ENCODE results near the gene TUFT1. TPM values are rescaled to one million over a fixed set of nuclear protein-coding genes. Genes with fewer than 3 reads are reported as not detected.

Gene TUFT1
- total and polyA plus RNA-seq, 4 donors = 5.8 to 9.7 (median 6.4) TPM

DNA sequence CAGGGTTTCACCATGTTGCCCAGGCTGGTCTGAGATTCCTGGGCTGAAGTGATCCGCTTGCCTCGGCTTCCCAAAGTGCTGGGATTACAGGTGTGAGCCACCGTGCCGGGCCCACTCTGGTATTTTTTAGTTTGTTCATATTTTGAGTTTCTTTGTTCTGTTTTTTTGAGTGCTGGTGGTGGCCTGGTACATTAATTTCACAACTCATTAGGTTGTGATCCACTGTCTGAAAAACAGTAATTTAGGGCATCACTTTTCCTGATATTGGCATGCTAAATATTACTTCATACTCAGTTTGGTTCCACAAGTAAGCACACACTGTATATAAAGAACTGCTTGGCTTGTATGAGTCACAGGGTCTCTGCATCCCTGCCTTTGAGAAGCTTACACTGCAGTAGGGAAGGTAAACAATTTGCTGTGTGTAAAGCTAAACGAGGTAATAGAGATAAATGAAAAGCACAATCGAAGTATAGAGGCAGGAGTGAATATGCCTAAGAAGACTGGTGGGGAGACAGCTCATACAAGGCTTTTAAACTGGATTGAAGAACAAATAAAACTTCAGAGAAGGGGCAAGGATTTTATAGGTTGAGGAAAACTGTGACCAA lies 79.5 kb downstream of the TUFT1 start:
- no peaks in the 10 kb centered on the region for H3K9me3 ChIP-seq (ENCODE audit: control insufficient read depth, insufficient read depth, low read length)
- WGBS (ENCODE audit: insufficient coverage) = 55% methylated on average over 2 of the region's 6 CpGs
- no peak overlapping the region for H3K27ac ChIP-seq (ENCODE audit: low read depth, low read length)
- DNase-seq (ENCODE audit: low read depth in 4 of 6, low spot score in 6 of 6) = no peak
- no peak overlapping the region for H3K4me3 ChIP-seq (ENCODE audit: low read depth, low read length)
- no peaks in the 10 kb centered on the region for H3K27me3 ChIP-seq (ENCODE audit: control insufficient read depth, insufficient read depth, low read length)
- no peaks in the 10 kb centered on the region for H3K4me1 ChIP-seq (ENCODE audit: control insufficient read depth, insufficient read depth, low read length)
- no peaks in the 10 kb centered on the region for H3K36me3 ChIP-seq (ENCODE audit: control insufficient read depth, insufficient read depth, low read length)

- H3K27ac ChIP-seq (ENCODE audit: low read depth, low read length) = no peak overlapping the region
- DNase-seq (ENCODE audit: low read depth in 4 of 6, low spot score in 6 of 6) = no peak
- H3K4me3 ChIP-seq (ENCODE audit: low read depth, low read length) = no peak overlapping the region
- no peaks in the 10 kb centered on the region for H3K36me3 ChIP-seq (ENCODE audit: control insufficient read depth, insufficient read depth, low read length)
- H3K4me1 ChIP-seq (ENCODE audit: control insufficient read depth, insufficient read depth, low read length) = no peaks in the 10 kb centered on the region
- H3K9me3 ChIP-seq (ENCODE audit: control insufficient read depth, insufficient read depth, low read length) = no peaks in the 10 kb centered on the region
- H3K27me3 ChIP-seq (ENCODE audit: control insufficient read depth, insufficient read depth, low read length) = no peaks in the 10 kb centered on the region
- WGBS (ENCODE audit: insufficient coverage) = no CpG with 5 or more reads among the region's 2 CpGs
Observed at GRCh38 chr1:151620286-151620685, 80.2 kb downstream of the TUFT1 start.

DNA sequence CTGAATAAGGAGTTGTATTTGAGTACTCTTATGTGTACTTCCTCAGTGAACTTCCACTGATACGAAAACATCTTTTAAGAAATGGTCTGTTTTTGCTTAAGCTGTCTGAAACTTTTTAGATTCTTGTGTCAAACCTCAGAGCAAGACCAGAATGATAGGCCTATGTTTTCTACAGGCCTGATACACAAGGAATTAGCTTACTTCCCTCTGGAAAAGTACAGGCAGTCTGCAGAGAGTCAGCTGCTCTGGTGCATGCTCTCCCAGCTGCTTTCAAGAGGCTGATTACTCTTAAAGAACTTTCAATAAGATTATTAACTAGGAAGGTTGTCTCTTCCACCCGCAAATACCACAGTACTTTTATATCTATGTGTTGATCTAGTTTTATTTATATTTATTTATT lies 81.2 kb downstream of the TUFT1 start:
- Histone ChIP-seq H3K27me3 (ENCODE audit: control insufficient read depth, insufficient read depth, low read length) (no peaks in the 10 kb centered on the region), H3K4me3 (ENCODE audit: low read depth, low read length) (no peak overlapping the region), H3K9me3 (ENCODE audit: control insufficient read depth, insufficient read depth, low read length) (no peaks in the 10 kb centered on the region), H3K36me3 (ENCODE audit: control insufficient read depth, insufficient read depth, low read length) (no peaks in the 10 kb centered on the region), H3K4me1 (ENCODE audit: control insufficient read depth, insufficient read depth, low read length) (no peaks in the 10 kb centered on the region), H3K27ac (ENCODE audit: low read depth, low read length) (no peak overlapping the region)
- no peak for DNase-seq (ENCODE audit: low read depth in 4 of 6, low spot score in 6 of 6)
- WGBS (ENCODE audit: insufficient coverage) = no CpG with 5 or more reads among the region's 2 CpGs

GRCh38 chr1:151624783-151625182 lies 84.7 kb downstream of the TUFT1 start:
- no peak overlapping the region for H3K4me3 ChIP-seq (ENCODE audit: low read depth, low read length)
- no peak overlapping the region for H3K27ac ChIP-seq (ENCODE audit: low read depth, low read length)
- H3K36me3 ChIP-seq (ENCODE audit: control insufficient read depth, insufficient read depth, low read length) = no peaks in the 10 kb centered on the region
- DNase-seq (ENCODE audit: low read depth in 4 of 6, low spot score in 6 of 6) = no peak
- H3K4me1 ChIP-seq (ENCODE audit: control insufficient read depth, insufficient read depth, low read length) = no peaks in the 10 kb centered on the region
- no peaks in the 10 kb centered on the region for H3K27me3 ChIP-seq (ENCODE audit: control insufficient read depth, insufficient read depth, low read length)
- H3K9me3 ChIP-seq (ENCODE audit: control insufficient read depth, insufficient read depth, low read length) = no peaks in the 10 kb centered on the region
- 100% methylated on average over 2 of the region's 3 CpGs for WGBS (ENCODE audit: insufficient coverage)

DNA sequence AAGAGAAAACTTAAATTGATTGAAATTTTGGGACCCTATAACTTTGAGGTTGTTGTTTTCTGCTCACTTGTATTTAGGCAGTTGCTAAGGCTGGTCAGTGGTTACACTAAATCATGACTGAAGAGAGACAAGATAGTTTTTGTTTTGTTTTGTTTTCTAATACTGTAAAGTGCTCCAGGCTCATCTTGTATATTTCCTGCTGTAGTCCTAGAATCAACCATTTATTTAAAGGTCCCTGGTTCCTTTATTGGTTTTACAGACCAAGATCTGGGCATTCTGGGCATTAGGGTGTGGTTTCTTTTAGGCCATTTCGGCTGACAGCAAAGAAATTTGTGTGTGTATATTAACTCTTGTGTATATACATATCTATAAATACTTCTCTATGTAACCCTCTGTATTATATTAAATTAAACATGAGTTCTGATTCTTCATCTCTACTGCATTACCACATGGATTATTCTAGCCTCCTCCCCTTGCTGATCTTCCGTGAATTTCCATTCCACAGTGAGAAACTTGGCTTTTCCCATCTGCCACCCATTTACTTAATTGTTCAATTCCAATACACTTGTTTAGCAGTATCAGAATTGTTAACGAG lies 86.7 kb downstream of the TUFT1 start:
- Histone ChIP-seq H3K9me3 (ENCODE audit: control insufficient read depth, insufficient read depth, low read length) (no peaks in the 10 kb centered on the region), H3K4me3 (ENCODE audit: low read depth, low read length) (no peak overlapping the region), H3K27ac (ENCODE audit: low read depth, low read length) (no peak overlapping the region), H3K36me3 (ENCODE audit: control insufficient read depth, insufficient read depth, low read length) (no peaks in the 10 kb centered on the region), H3K4me1 (ENCODE audit: control insufficient read depth, insufficient read depth, low read length) (no peaks in the 10 kb centered on the region), H3K27me3 (ENCODE audit: control insufficient read depth, insufficient read depth, low read length) (no peaks in the 10 kb centered on the region)
- no peak for DNase-seq (ENCODE audit: low read depth in 4 of 6, low spot score in 6 of 6)
- WGBS (ENCODE audit: insufficient coverage) = 78% methylated on average over 2 of the region's 3 CpGs

GRCh38 chr1:151629278-151629677 lies 89.2 kb downstream of the TUFT1 start:
- no peak for DNase-seq (ENCODE audit: low read depth in 4 of 6, low spot score in 6 of 6)
- Histone ChIP-seq H3K27ac (ENCODE audit: low read depth, low read length) (no peak overlapping the region), H3K9me3 (ENCODE audit: control insufficient read depth, insufficient read depth, low read length) (no peaks in the 10 kb centered on the region), H3K4me1 (ENCODE audit: control insufficient read depth, insufficient read depth, low read length) (no peaks in the 10 kb centered on the region), H3K4me3 (ENCODE audit: low read depth, low read length) (no peak overlapping the region), H3K27me3 (ENCODE audit: control insufficient read depth, insufficient read depth, low read length) (no peaks in the 10 kb centered on the region), H3K36me3 (ENCODE audit: control insufficient read depth, insufficient read depth, low read length) (no peaks in the 10 kb centered on the region)
- WGBS (ENCODE audit: insufficient coverage) = no CpG with 5 or more reads among the region's 9 CpGs

Small RNA genes within 50 kb of the gene (small RNA-seq; reads per million reads assigned to genes)
- gene MIR554 (ENCODE audit: low replicate concordance) (not detected), gene RF00405 (ENCODE audit: low replicate concordance) (not detected), gene RNU6-1062P (ENCODE audit: low replicate concordance) (not detected)

Other genes starting within 250 kb of the TUFT1 start
- 10 to 100 TPM; 37.9 to 49.6 TPM for gene PI4KB, start 212.9 kb upstream of the TUFT1 start, total RNA-seq
- gene PI4KB, start 212.9 kb upstream of the TUFT1 start, polyA plus RNA-seq (ENCODE audit: insufficient read length in 2 of 2) = 10 to 100 TPM; 70.3 to 79.0 TPM
- gene RFX5, start 193.1 kb upstream of the TUFT1 start, total RNA-seq = 10 to 100 TPM; 36.9 to 53.1 TPM
- gene RFX5, start 193.1 kb upstream of the TUFT1 start, polyA plus RNA-seq (ENCODE audit: insufficient read length in 2 of 2) = 10 to 100 TPM; 38.0 to 45.5 TPM
- gene SELENBP1, start 167.6 kb upstream of the TUFT1 start, total RNA-seq = 100 to 1,000 TPM in 1 of 2 donors, 10 to 100 TPM in 1; 36.2 to 147 TPM
- gene SELENBP1, start 167.6 kb upstream of the TUFT1 start, polyA plus RNA-seq (ENCODE audit: insufficient read length in 2 of 2) = 10 to 100 TPM; 13.6 to 40.5 TPM
- 100 to 1,000 TPM; 247 to 298 TPM for gene PSMB4, start 140.7 kb upstream of the TUFT1 start, total RNA-seq
- 100 to 1,000 TPM; 274 to 285 TPM for gene PSMB4, start 140.7 kb upstream of the TUFT1 start, polyA plus RNA-seq (ENCODE audit: insufficient read length in 2 of 2)
- 10 to 100 TPM; 56.0 to 76.0 TPM for gene POGZ, start 80.8 kb upstream of the TUFT1 start, total RNA-seq
- gene POGZ, start 80.8 kb upstream of the TUFT1 start, polyA plus RNA-seq (ENCODE audit: insufficient read length in 2 of 2) = 100 to 1,000 TPM in 1 of 2 donors, 10 to 100 TPM in 1; 86.3 to 102 TPM
- 1 to 10 TPM; 2.4 to 4.1 TPM for gene CGN, start 28.9 kb upstream of the TUFT1 start, total RNA-seq
- 10 to 100 TPM in 1 of 2 donors, 1 to 10 TPM in 1; 6.9 to 14.1 TPM for gene CGN, start 28.9 kb upstream of the TUFT1 start, polyA plus RNA-seq (ENCODE audit: insufficient read length in 2 of 2)
- gene SNX27, start 71.7 kb downstream of the TUFT1 start, total RNA-seq = 10 to 100 TPM; 33.1 to 77.1 TPM
- 10 to 100 TPM; 44.5 to 51.2 TPM for gene SNX27, start 71.7 kb downstream of the TUFT1 start, polyA plus RNA-seq (ENCODE audit: insufficient read length in 2 of 2)
- 10 to 100 TPM; 12.7 to 13.9 TPM for gene CELF3, start 176.5 kb downstream of the TUFT1 start, total RNA-seq
- 100 to 1,000 TPM in 1 of 2 donors, 10 to 100 TPM in 1; 90.7 to 106 TPM for gene CELF3, start 176.5 kb downstream of the TUFT1 start, polyA plus RNA-seq (ENCODE audit: insufficient read length in 2 of 2)
- 1 to 10 TPM; 2.1 to 5.2 TPM for gene RIIAD1, start 181.2 kb downstream of the TUFT1 start, total RNA-seq
- gene RIIAD1, start 181.2 kb downstream of the TUFT1 start, polyA plus RNA-seq (ENCODE audit: insufficient read length in 2 of 2) = 1 to 10 TPM; 8.0 to 8.6 TPM
- 10 to 100 TPM; 59.1 to 91.3 TPM for gene MRPL9, start 223.2 kb downstream of the TUFT1 start, total RNA-seq
- 10 to 100 TPM; 86.4 to 86.5 TPM for gene MRPL9, start 223.2 kb downstream of the TUFT1 start, polyA plus RNA-seq (ENCODE audit: insufficient read length in 2 of 2)